ENCODE data around the gene TTR. TPM values are rescaled to one million over a fixed set of nuclear protein-coding genes. Genes with fewer than 3 reads are reported as not detected.

The TTR gene
- 1,000 to 10,000 TPM in 1 of 2 donors, not detected in 1; 7,204 TPM for total RNA-seq
- under 1 TPM; 0.27 to 0.41 TPM for polyA plus RNA-seq (ENCODE audit: insufficient read length in 2 of 2)
- long read RNA-seq, donor 1, partial matches to known transcripts, result 0 of 7 reads
- long read RNA-seq, donor 1, other reads (novel, unspliced or antisense), result 6 of 7 reads
- long read RNA-seq, donor 2, transcript TTR-201 (4 exons, 957 nt), result major isoform, 5 of 5 reads
- long read RNA-seq, donor 2, partial matches to known transcripts, result 0 of 5 reads
- long read RNA-seq, donor 2, other reads (novel, unspliced or antisense), result 0 of 5 reads
- long read RNA-seq, donor 3, transcript TTR-201 (4 exons, 957 nt), result major isoform, 7 of 7 reads
- long read RNA-seq, donor 3, partial matches to known transcripts, result 0 of 7 reads
- long read RNA-seq, donor 3, other reads (novel, unspliced or antisense), result 0 of 7 reads
- long read RNA-seq, donor 4, partial matches to known transcripts, result 0 of 2 reads
- long read RNA-seq, donor 4, other reads (novel, unspliced or antisense), result 0 of 2 reads

GRCh38 chr18:31591628-31592027 lies at the start of gene TTR:
TSS of gene TTR (plus strand) at chr18:31591877. CDS start at chr18:31591903, 26 bp downstream.
- no peak for DNase-seq (ENCODE audit: low read depth in 4 of 6, low spot score in 6 of 6)
- no peaks in the 10 kb centered on the region for H3K36me3 ChIP-seq (ENCODE audit: control insufficient read depth, insufficient read depth, low read length)
- no peaks in the 10 kb centered on the region for H3K27me3 ChIP-seq (ENCODE audit: control insufficient read depth, insufficient read depth, low read length)
- H3K9me3 ChIP-seq (ENCODE audit: control insufficient read depth, insufficient read depth, low read length), result no peaks in the 10 kb centered on the region
- H3K27ac ChIP-seq (ENCODE audit: low read depth, low read length), result no peak within 1 kb of the TSS
- H3K4me1 ChIP-seq (ENCODE audit: control insufficient read depth, insufficient read depth, low read length), result no peaks in the 10 kb centered on the region
- H3K4me3 ChIP-seq (ENCODE audit: low read depth, low read length), result no peak within 1 kb of the TSS
- WGBS (ENCODE audit: insufficient coverage), result no CpG with 5 or more reads among the region's 5 CpGs

- H3K4me1 ChIP-seq (ENCODE audit: control insufficient read depth, insufficient read depth, low read length), result no peaks in the 10 kb centered on the region
- 75% methylated on average over 2 of the region's 2 CpGs for whole genome bisulfite sequencing (ENCODE audit: insufficient coverage)
- no peak for DNase-seq (ENCODE audit: low read depth in 4 of 6, low spot score in 6 of 6)
These were observed 45.2 kb upstream of the TTR start for GRCh38 chr18:31546476-31546875.

GRCh38 chr18:31548853-31549252 lies 42.8 kb upstream of the TTR start:
- no peaks in the 10 kb centered on the region for H3K27me3 ChIP-seq (ENCODE audit: control insufficient read depth, insufficient read depth, low read length)
- no peak overlapping the region for H3K4me3 ChIP-seq (ENCODE audit: low read depth, low read length)
- no peaks in the 10 kb centered on the region for H3K4me1 ChIP-seq (ENCODE audit: control insufficient read depth, insufficient read depth, low read length)
- H3K36me3 ChIP-seq (ENCODE audit: control insufficient read depth, insufficient read depth, low read length), result no peaks in the 10 kb centered on the region
- no peak overlapping the region for H3K27ac ChIP-seq (ENCODE audit: low read depth, low read length)
- no peaks in the 10 kb centered on the region for H3K9me3 ChIP-seq (ENCODE audit: control insufficient read depth, insufficient read depth, low read length)
- no peak for DNase-seq (ENCODE audit: low read depth in 4 of 6, low spot score in 6 of 6)
- WGBS (ENCODE audit: insufficient coverage), result 86% methylated on average over 2 of the region's 2 CpGs

More at GRCh38 chr18:31546476-31546875, 45.2 kb upstream of the TTR start:
- no peaks in the 10 kb centered on the region for H3K27me3 ChIP-seq (ENCODE audit: control insufficient read depth, insufficient read depth, low read length)
- no peaks in the 10 kb centered on the region for H3K9me3 ChIP-seq (ENCODE audit: control insufficient read depth, insufficient read depth, low read length)
- H3K36me3 ChIP-seq (ENCODE audit: control insufficient read depth, insufficient read depth, low read length), result no peaks in the 10 kb centered on the region
- no peak overlapping the region for H3K27ac ChIP-seq (ENCODE audit: low read depth, low read length)
- no peak overlapping the region for H3K4me3 ChIP-seq (ENCODE audit: low read depth, low read length)

- no peaks in the 10 kb centered on the region for H3K36me3 ChIP-seq (ENCODE audit: control insufficient read depth, insufficient read depth, low read length)
- no peak overlapping the region for H3K4me3 ChIP-seq (ENCODE audit: low read depth, low read length)
- no CpG with 5 or more reads among the region's 4 CpGs for WGBS (ENCODE audit: insufficient coverage)
- no peaks in the 10 kb centered on the region for H3K4me1 ChIP-seq (ENCODE audit: control insufficient read depth, insufficient read depth, low read length)
- no peaks in the 10 kb centered on the region for H3K9me3 ChIP-seq (ENCODE audit: control insufficient read depth, insufficient read depth, low read length)
- no peaks in the 10 kb centered on the region for H3K27me3 ChIP-seq (ENCODE audit: control insufficient read depth, insufficient read depth, low read length)
- no peak for DNase-seq (ENCODE audit: low read depth in 4 of 6, low spot score in 6 of 6)
- no peak overlapping the region for H3K27ac ChIP-seq (ENCODE audit: low read depth, low read length)
These were observed 42.3 kb upstream of the TTR start for GRCh38 chr18:31549416-31549815.

- H3K36me3 ChIP-seq (ENCODE audit: control insufficient read depth, insufficient read depth, low read length), result no peaks in the 10 kb centered on the region
- no peaks in the 10 kb centered on the region for H3K27me3 ChIP-seq (ENCODE audit: control insufficient read depth, insufficient read depth, low read length)
- H3K9me3 ChIP-seq (ENCODE audit: control insufficient read depth, insufficient read depth, low read length), result no peaks in the 10 kb centered on the region
- H3K4me1 ChIP-seq (ENCODE audit: control insufficient read depth, insufficient read depth, low read length), result no peaks in the 10 kb centered on the region
- no peak for DNase-seq (ENCODE audit: low read depth in 4 of 6, low spot score in 6 of 6)
- WGBS (ENCODE audit: insufficient coverage), result 100% methylated on average over 2 of the region's 3 CpGs
- no peak overlapping the region for H3K27ac ChIP-seq (ENCODE audit: low read depth, low read length)
- no peak overlapping the region for H3K4me3 ChIP-seq (ENCODE audit: low read depth, low read length)
These were observed 39.8 kb upstream of the TTR start for GRCh38 chr18:31551883-31552282.

- Histone ChIP-seq H3K4me1 (ENCODE audit: control insufficient read depth, insufficient read depth, low read length) (no peaks in the 10 kb centered on the region), H3K27ac (ENCODE audit: low read depth, low read length) (no peak overlapping the region), H3K4me3 (ENCODE audit: low read depth, low read length) (no peak overlapping the region), H3K27me3 (ENCODE audit: control insufficient read depth, insufficient read depth, low read length) (no peaks in the 10 kb centered on the region), H3K36me3 (ENCODE audit: control insufficient read depth, insufficient read depth, low read length) (no peaks in the 10 kb centered on the region), H3K9me3 (ENCODE audit: control insufficient read depth, insufficient read depth, low read length) (no peaks in the 10 kb centered on the region)
- WGBS (ENCODE audit: insufficient coverage), result 56% methylated on average over 4 of the region's 6 CpGs
- DNase-seq (ENCODE audit: low read depth in 4 of 6, low spot score in 6 of 6), result no peak
These were observed 37.9 kb upstream of the TTR start for GRCh38 chr18:31553800-31554199.

GRCh38 chr18:31554776-31555175 lies 36.9 kb upstream of the TTR start:
- Histone ChIP-seq H3K36me3 (ENCODE audit: control insufficient read depth, insufficient read depth, low read length) (no peaks in the 10 kb centered on the region), H3K27me3 (ENCODE audit: control insufficient read depth, insufficient read depth, low read length) (no peaks in the 10 kb centered on the region), H3K4me1 (ENCODE audit: control insufficient read depth, insufficient read depth, low read length) (no peaks in the 10 kb centered on the region), H3K9me3 (ENCODE audit: control insufficient read depth, insufficient read depth, low read length) (no peaks in the 10 kb centered on the region), H3K4me3 (ENCODE audit: low read depth, low read length) (no peak overlapping the region), H3K27ac (ENCODE audit: low read depth, low read length) (no peak overlapping the region)
- no peak for DNase-seq (ENCODE audit: low read depth in 4 of 6, low spot score in 6 of 6)
- no CpG with 5 or more reads among the region's 5 CpGs for WGBS (ENCODE audit: insufficient coverage)

GRCh38 chr18:31555971-31556747 lies 35.5 kb upstream of the TTR start:
- Histone ChIP-seq H3K36me3 (ENCODE audit: control insufficient read depth, insufficient read depth, low read length) (no peaks in the 10 kb centered on the region), H3K27me3 (ENCODE audit: control insufficient read depth, insufficient read depth, low read length) (no peaks in the 10 kb centered on the region), H3K27ac (ENCODE audit: low read depth, low read length) (no peak overlapping the region), H3K4me1 (ENCODE audit: control insufficient read depth, insufficient read depth, low read length) (no peaks in the 10 kb centered on the region), H3K4me3 (ENCODE audit: low read depth, low read length) (no peak overlapping the region), H3K9me3 (ENCODE audit: control insufficient read depth, insufficient read depth, low read length) (no peaks in the 10 kb centered on the region)
- peak; percentile 53 to 95 (median 70) for DNase-seq (ENCODE audit: low read depth in 4 of 6, low spot score in 6 of 6)
- WGBS (ENCODE audit: insufficient coverage), result 0% methylated on average over 1 of the region's 7 CpGs

GRCh38 chr18:31557446-31557845 lies 34.2 kb upstream of the TTR start:
- H3K27me3 ChIP-seq (ENCODE audit: control insufficient read depth, insufficient read depth, low read length), result no peaks in the 10 kb centered on the region
- no peaks in the 10 kb centered on the region for H3K36me3 ChIP-seq (ENCODE audit: control insufficient read depth, insufficient read depth, low read length)
- no peak overlapping the region for H3K4me3 ChIP-seq (ENCODE audit: low read depth, low read length)
- H3K9me3 ChIP-seq (ENCODE audit: control insufficient read depth, insufficient read depth, low read length), result no peaks in the 10 kb centered on the region
- no CpG with 5 or more reads among the region's 3 CpGs for WGBS (ENCODE audit: insufficient coverage)
- H3K4me1 ChIP-seq (ENCODE audit: control insufficient read depth, insufficient read depth, low read length), result no peaks in the 10 kb centered on the region
- H3K27ac ChIP-seq (ENCODE audit: low read depth, low read length), result no peak overlapping the region
- no peak for DNase-seq (ENCODE audit: low read depth in 4 of 6, low spot score in 6 of 6)
